ENCODE measurements around the gene CDH24. TPM values are rescaled to one million over a fixed set of nuclear protein-coding genes. Genes with fewer than 3 reads are reported as not detected.

The CDH24 gene
- total and polyA plus RNA-seq, 10 of the 15 experiments (the other 5 are each of a cell fraction or from before 2014, with no cell fraction given): 0.10 to 1.5 (median 0.45) TPM; not detected in 2

DNA sequence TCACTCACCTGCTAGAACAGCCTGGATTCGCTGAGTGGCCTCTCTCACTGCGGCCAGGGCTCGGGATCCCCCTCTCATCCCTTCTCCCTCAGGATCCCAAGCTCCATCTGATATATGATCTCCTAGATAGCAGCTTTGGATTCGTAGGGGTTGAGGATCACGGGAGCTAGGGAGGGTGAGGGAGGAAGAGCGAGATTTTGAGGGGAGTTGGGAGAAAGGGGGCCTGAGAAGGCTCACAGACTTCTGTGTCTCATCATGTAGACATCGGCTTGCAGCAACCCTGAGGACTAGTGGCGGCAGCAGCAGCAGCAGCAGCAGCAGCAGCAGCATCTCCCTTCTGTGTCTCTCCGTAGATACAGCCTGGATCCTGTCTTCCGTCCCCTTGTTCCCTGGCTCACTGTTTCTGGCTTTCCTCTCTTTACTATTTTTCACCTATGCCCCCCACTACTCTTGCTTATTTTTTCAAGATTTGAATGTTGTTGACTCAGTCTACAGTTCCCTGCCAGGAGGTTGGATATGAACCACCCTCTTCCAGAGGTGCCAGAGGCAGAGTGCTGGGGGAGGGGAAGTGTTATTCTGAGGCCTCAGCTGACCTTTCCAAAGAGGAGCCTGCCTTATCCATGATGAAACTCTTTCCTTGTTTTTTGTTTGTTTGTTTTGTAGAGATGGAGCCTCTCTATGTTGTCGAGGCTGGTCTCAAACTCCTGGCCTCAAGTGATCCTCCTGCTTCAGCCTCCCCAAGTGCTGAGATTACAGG lies 47.4 kb upstream of the CDH24 start, which contains the start of gene CIROP:
Gene CIROP, minus strand, starts transcription at position 399 of the 757 bp plus-strand sequence. Its CDS starts 69 bp downstream, at position 330.
- Histone ChIP-seq H4K20me1 (ENCODE audit: control insufficient read depth, insufficient read depth) (no peaks in the 10 kb centered on the region; the same call in 1 of the 2 replicates), H3K9me3 (replicated peaks; ENCODE audit: control insufficient read depth, insufficient read depth, low read length) (no peaks in the 10 kb centered on the region), H3K4me1 (ENCODE audit: control insufficient read depth, insufficient read depth, low read length) (no peaks in the 10 kb centered on the region), H3K79me2 (ENCODE audit: control insufficient read depth, insufficient read depth, low read length) (no peaks in the 10 kb centered on the region), H3K4me3 (no peak within 1 kb of the TSS), H3K27ac (ENCODE audit: control insufficient read depth, insufficient read depth) (no peak within 1 kb of the TSS), H2AFZ (ENCODE audit: control insufficient read depth, low read depth, low read length) (no peak within 1 kb of the TSS), H3K9ac (ENCODE audit: control insufficient read depth, insufficient read depth, low read length) (no peak within 1 kb of the TSS), H3K36me3 (ENCODE audit: control insufficient read depth in 2 of 2, insufficient read depth in 2 of 2, low read length in 1 of 2) (no peaks in the 10 kb centered on the region), H3K27me3 (replicated peaks in 1 of 2; ENCODE audit: control insufficient read depth in 2 of 2, insufficient read depth in 2 of 2, low read length in 1 of 2) (no peaks in the 10 kb centered on the region), H3K4me2 (ENCODE audit: control insufficient read depth, insufficient read depth) (no peak within 1 kb of the TSS)
- in situ Hi-C loops (cut with MboI): no loop called here
- WGBS (ENCODE audit: insufficient coverage, insufficient replicate concordance, low lambda C conversion rate, missing lambda C conversion rate): 34% methylated on average over 11 of the region's 11 CpGs
- ChIA-PET POLR2A (no interaction called here), RAD21 (ENCODE audit: unreplicated experiment) (no interaction called here), SMC1A (ENCODE audit: uncharacterized antibody, unreplicated experiment) (interaction anchor here (0.7 kb wide), 1 partner anchor 10 kb away, joined by 4 read pairs; the partner anchor contains the start of genes ACIN1 and C14orf119), CTCF (no interaction called here)
- no TSS peak for BruUV-seq (replicated peaks)
- DNase-seq (ENCODE audit: low read depth, low spot score) (no peak), FAIRE-seq (no peak), ATAC-seq (no peak)
- intact Hi-C loops (cut with micrococcal nuclease; ENCODE audit: unreplicated experiment): no loop called here
- TF ChIP-seq TCF3 (IDR thresholded peaks at IDR 0.05; ENCODE audit: borderline replicate concordance, insufficient read depth, low read depth, low read length) (no peak), MTA3 (IDR thresholded peaks at IDR 0.05; ENCODE audit: borderline replicate concordance, low read length) (no peak), NFIC (IDR thresholded peaks at IDR 0.05; ENCODE audit: low read depth, low read length) (no peak), MEF2A (IDR thresholded peaks at IDR 0.05; ENCODE audit: insufficient read depth, low read depth, low read length) (no peak), NR2F1 (conservative IDR thresholded peaks at IDR 0.05) (no peak), STAT3 (IDR thresholded peaks at IDR 0.05; ENCODE audit: low read depth, low read length) (no peak), CBFB (IDR thresholded peaks at IDR 0.05; ENCODE audit: low read depth) (no peak), YY1 (IDR thresholded peaks at IDR 0.05; ENCODE audit: low read depth, low read length) (no peak), CHD2 (IDR thresholded peaks at IDR 0.05; ENCODE audit: borderline replicate concordance, low read depth, low read length) (no peak)
- TF ChIP-seq, protein P1, sequence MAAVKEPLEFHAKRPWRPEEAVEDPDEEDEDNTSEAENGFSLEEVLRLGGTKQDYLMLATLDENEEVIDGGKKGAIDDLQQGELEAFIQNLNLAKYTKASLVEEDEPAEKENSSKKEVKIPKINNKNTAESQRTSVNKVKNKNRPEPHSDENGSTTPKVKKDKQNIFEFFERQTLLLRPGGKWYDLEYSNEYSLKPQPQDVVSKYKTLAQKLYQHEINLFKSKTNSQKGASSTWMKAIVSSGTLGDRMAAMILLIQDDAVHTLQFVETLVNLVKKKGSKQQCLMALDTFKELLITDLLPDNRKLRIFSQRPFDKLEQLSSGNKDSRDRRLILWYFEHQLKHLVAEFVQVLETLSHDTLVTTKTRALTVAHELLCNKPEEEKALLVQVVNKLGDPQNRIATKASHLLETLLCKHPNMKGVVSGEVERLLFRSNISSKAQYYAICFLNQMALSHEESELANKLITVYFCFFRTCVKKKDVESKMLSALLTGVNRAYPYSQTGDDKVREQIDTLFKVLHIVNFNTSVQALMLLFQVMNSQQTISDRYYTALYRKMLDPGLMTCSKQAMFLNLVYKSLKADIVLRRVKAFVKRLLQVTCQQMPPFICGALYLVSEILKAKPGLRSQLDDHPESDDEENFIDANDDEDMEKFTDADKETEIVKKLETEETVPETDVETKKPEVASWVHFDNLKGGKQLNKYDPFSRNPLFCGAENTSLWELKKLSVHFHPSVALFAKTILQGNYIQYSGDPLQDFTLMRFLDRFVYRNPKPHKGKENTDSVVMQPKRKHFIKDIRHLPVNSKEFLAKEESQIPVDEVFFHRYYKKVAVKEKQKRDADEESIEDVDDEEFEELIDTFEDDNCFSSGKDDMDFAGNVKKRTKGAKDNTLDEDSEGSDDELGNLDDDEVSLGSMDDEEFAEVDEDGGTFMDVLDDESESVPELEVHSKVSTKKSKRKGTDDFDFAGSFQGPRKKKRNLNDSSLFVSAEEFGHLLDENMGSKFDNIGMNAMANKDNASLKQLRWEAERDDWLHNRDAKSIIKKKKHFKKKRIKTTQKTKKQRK (IDR thresholded peaks at IDR 0.05; ENCODE audit: low read depth, low read length): no peak
- TF ChIP-seq, protein P2, sequence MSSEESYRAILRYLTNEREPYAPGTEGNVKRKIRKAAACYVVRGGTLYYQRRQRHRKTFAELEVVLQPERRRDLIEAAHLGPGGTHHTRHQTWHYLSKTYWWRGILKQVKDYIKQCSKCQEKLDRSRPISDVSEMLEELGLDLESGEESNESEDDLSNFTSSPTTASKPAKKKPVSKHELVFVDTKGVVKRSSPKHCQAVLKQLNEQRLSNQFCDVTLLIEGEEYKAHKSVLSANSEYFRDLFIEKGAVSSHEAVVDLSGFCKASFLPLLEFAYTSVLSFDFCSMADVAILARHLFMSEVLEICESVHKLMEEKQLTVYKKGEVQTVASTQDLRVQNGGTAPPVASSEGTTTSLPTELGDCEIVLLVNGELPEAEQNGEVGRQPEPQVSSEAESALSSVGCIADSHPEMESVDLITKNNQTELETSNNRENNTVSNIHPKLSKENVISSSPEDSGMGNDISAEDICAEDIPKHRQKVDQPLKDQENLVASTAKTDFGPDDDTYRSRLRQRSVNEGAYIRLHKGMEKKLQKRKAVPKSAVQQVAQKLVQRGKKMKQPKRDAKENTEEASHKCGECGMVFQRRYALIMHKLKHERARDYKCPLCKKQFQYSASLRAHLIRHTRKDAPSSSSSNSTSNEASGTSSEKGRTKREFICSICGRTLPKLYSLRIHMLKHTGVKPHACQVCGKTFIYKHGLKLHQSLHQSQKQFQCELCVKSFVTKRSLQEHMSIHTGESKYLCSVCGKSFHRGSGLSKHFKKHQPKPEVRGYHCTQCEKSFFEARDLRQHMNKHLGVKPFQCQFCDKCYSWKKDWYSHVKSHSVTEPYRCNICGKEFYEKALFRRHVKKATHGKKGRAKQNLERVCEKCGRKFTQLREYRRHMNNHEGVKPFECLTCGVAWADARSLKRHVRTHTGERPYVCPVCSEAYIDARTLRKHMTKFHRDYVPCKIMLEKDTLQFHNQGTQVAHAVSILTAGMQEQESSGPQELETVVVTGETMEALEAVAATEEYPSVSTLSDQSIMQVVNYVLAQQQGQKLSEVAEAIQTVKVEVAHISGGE (CRISPR knock-in tag; IDR thresholded peaks at IDR 0.05): no peak
- TF ChIP-seq, protein P3, sequence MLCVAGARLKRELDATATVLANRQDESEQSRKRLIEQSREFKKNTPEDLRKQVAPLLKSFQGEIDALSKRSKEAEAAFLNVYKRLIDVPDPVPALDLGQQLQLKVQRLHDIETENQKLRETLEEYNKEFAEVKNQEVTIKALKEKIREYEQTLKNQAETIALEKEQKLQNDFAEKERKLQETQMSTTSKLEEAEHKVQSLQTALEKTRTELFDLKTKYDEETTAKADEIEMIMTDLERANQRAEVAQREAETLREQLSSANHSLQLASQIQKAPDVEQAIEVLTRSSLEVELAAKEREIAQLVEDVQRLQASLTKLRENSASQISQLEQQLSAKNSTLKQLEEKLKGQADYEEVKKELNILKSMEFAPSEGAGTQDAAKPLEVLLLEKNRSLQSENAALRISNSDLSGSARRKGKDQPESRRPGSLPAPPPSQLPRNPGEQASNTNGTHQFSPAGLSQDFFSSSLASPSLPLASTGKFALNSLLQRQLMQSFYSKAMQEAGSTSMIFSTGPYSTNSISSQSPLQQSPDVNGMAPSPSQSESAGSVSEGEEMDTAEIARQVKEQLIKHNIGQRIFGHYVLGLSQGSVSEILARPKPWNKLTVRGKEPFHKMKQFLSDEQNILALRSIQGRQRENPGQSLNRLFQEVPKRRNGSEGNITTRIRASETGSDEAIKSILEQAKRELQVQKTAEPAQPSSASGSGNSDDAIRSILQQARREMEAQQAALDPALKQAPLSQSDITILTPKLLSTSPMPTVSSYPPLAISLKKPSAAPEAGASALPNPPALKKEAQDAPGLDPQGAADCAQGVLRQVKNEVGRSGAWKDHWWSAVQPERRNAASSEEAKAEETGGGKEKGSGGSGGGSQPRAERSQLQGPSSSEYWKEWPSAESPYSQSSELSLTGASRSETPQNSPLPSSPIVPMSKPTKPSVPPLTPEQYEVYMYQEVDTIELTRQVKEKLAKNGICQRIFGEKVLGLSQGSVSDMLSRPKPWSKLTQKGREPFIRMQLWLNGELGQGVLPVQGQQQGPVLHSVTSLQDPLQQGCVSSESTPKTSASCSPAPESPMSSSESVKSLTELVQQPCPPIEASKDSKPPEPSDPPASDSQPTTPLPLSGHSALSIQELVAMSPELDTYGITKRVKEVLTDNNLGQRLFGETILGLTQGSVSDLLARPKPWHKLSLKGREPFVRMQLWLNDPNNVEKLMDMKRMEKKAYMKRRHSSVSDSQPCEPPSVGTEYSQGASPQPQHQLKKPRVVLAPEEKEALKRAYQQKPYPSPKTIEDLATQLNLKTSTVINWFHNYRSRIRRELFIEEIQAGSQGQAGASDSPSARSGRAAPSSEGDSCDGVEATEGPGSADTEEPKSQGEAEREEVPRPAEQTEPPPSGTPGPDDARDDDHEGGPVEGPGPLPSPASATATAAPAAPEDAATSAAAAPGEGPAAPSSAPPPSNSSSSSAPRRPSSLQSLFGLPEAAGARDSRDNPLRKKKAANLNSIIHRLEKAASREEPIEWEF (IDR thresholded peaks at IDR 0.05; ENCODE audit: insufficient replicate concordance, low read depth, low read length): no peak
